Lower lobe of right lung (tissue), 2 donors: Measurements from ENCODE around the gene RIPK4. TPM values are rescaled to one million over a fixed set of nuclear protein-coding genes. Genes with fewer than 3 reads are reported as not detected.

Source experiments
- ATAC-seq, 2 donors: fragments of 200-7000 bp; cut with Tn5 transposase; one replicate each; pipeline ENCODE4 v1.9.1; 2020 to 2022; ENCODE audit warnings: mild to moderate bottlenecking in 2 of 2, moderate library complexity in 2 of 2
- DNase-seq: peaks from one replicate; pipeline ENCODE4 v3.0.0-alpha.2; 2020
- H3K27ac ChIP-seq: fragments of 200-600 bp; one replicate; pipeline ENCODE4 v1.8.0; 2022
- H3K27me3 ChIP-seq: fragments of 200-600 bp; one replicate; pipeline ENCODE4 v1.8.0; 2022; ENCODE audit warnings: low read depth
- H3K36me3 ChIP-seq: fragments of 200-600 bp; one replicate; pipeline ENCODE4 v1.8.0; 2022; ENCODE audit warnings: mild to moderate bottlenecking
- H3K4me1 ChIP-seq: fragments of 200-600 bp; one replicate; pipeline ENCODE4 v1.8.0; 2022
- H3K4me3 ChIP-seq: fragments of 200-600 bp; one replicate; pipeline ENCODE4 v1.8.0; 2022; ENCODE audit warnings: mild to moderate bottlenecking
- H3K9me3 ChIP-seq: fragments of 200-600 bp; one replicate; pipeline ENCODE4 v1.8.0; 2022
- intact Hi-C: fragments of 100-400 bp; cut with DNase I; formaldehyde crosslinking; loops from one replicate; pipeline ENCODE4 v1.11.0; 2022
- total RNA-seq: library from RNA; stranded (reverse); fragmentation: NEBNext Ultra II Directional; extraction: Animal tissue kit (Norgen Biotek cat#: 25700); gene quantifications from one replicate; pipeline ENCODE4 v1.2.1, GENCODE V29; 2021
- TF ChIP-seq, protein P1 (sequence below): fragments of 200-600 bp; IDR thresholded peaks from one replicate; pipeline ENCODE4 v1.8.0; 2022; ENCODE audit warnings: antibody characterized with exemption, mild to moderate bottlenecking
- donor health status: DM: no; HTN: yes; CAD: no; lungs with severe emphysema.

Gene RIPK4
- total RNA-seq, 1 donor from 2014 or later: 8.7 TPM

DNA sequence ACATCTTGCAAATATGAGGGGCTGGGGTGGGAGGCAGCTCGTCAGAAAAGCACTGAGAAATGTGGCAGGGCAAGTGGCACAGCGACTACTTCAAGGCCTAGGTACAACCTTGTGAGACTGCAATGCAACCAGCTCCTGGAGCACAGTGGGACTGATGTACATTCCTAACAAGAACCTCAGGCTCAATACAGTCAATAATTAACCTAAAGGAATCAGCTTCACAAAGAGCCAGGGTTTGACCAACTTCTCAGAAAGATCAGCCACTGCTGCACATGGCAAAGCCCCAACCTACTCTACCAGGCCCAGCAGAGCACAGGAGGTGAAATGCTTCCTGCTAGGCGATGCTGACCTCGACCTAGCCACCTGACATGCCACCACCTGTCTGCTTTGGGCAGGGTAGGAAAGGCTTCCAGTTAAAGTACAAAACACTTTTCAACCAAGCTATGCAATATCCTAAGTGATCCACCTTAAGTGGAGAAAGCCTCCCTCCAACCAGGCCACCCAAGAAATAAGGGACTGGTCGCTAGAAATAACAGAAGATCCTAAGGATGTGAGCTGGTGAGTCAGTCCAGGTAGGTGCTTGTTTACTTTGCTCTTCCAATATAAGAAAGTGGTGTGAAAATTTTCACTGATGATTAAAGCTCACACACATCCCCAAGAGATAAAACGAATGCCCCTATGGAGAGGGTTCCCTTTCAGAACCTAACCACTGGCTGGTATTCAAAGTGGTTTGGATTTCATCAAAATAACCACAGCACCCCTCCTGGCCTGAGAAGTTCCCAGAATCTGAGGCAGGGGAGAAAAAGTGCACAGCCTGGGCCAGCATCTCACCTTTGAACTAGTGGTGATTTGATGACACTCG, 2.1 kb downstream of the RIPK4 start:
- H3K36me3 ChIP-seq: no peaks in the 10 kb centered on the region
- H3K27me3 ChIP-seq: peaks cover 76% of the 10 kb centered on the region
- no peak overlapping the region for H3K27ac ChIP-seq
- ATAC-seq (no peak), DNase-seq (no peak)
- peak overlapping the region; percentile 63 for H3K4me3 ChIP-seq
- TF ChIP-seq, protein P1, sequence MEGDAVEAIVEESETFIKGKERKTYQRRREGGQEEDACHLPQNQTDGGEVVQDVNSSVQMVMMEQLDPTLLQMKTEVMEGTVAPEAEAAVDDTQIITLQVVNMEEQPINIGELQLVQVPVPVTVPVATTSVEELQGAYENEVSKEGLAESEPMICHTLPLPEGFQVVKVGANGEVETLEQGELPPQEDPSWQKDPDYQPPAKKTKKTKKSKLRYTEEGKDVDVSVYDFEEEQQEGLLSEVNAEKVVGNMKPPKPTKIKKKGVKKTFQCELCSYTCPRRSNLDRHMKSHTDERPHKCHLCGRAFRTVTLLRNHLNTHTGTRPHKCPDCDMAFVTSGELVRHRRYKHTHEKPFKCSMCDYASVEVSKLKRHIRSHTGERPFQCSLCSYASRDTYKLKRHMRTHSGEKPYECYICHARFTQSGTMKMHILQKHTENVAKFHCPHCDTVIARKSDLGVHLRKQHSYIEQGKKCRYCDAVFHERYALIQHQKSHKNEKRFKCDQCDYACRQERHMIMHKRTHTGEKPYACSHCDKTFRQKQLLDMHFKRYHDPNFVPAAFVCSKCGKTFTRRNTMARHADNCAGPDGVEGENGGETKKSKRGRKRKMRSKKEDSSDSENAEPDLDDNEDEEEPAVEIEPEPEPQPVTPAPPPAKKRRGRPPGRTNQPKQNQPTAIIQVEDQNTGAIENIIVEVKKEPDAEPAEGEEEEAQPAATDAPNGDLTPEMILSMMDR: no peak
- peaks cover 76% of the 10 kb centered on the region for H3K4me1 ChIP-seq
- H3K9me3 ChIP-seq: no peaks in the 10 kb centered on the region
- intact Hi-C loops: no loop called here

DNA sequence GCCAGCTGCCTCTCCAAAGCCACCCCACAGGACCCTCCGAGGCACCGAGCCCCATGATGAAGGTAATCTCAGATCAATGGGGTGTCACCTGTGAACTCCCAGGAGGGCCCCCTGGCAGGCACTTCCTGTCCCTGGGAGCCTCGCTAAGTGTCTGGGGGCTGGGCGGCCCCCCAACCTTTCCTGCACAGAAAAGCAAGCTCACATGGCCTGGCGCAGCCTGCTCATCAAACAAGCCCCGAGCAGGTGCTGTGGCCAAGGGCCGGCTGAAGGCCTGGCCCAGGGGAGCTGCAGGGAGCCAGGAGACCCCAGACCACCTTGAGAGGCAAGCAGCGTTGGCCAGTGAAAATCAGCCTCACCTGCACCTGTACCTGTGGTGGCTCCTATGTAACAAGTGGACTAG, 2.9 kb downstream of the RIPK4 start:
- TF ChIP-seq, protein P1: no peak
- H3K9me3 ChIP-seq: no peaks in the 10 kb centered on the region
- ATAC-seq (no peak), DNase-seq (no peak)
- H3K36me3 ChIP-seq: no peaks in the 10 kb centered on the region
- intact Hi-C loops: no loop called here
- no peak overlapping the region for H3K4me3 ChIP-seq
- peaks cover 69% of the 10 kb centered on the region for H3K27me3 ChIP-seq
- peaks cover 75% of the 10 kb centered on the region for H3K4me1 ChIP-seq
- H3K27ac ChIP-seq: no peak overlapping the region

DNA sequence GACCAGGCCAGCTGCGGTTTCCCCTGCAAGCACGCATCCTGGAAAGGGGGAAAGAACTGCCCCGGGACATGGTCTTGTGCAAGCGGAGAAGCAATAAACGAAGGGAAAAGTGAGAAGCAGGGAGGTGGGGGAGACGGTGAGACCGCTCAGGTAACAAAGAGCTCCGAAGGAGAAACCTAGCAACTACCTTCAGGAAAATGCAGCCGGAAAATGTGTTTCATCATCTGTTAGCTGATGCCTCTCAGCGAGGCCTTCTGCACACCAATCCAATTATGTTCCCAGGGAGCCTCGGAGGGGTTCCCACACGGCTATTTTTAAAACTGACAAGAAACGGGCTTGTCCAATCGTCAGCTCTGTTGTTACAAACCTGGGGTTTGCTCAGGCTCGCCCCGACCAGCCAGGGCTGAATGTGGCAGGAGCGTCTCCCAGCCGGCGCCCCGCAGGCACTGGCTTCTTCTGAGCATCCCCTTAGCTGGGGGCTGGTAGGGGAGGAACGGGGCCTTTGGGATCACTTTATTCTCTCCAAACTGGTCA, 3.4 kb downstream of the RIPK4 start:
- Histone ChIP-seq H3K4me3 (no peak overlapping the region), H3K27ac (no peak overlapping the region), H3K4me1 (peaks cover 69% of the 10 kb centered on the region), H3K9me3 (no peaks in the 10 kb centered on the region), H3K27me3 (peaks cover 64% of the 10 kb centered on the region), H3K36me3 (no peaks in the 10 kb centered on the region)
- intact Hi-C loops: no loop called here
- no peak for ATAC-seq
- DNase-seq: no peak
- TF ChIP-seq, protein P1: no peak

DNA sequence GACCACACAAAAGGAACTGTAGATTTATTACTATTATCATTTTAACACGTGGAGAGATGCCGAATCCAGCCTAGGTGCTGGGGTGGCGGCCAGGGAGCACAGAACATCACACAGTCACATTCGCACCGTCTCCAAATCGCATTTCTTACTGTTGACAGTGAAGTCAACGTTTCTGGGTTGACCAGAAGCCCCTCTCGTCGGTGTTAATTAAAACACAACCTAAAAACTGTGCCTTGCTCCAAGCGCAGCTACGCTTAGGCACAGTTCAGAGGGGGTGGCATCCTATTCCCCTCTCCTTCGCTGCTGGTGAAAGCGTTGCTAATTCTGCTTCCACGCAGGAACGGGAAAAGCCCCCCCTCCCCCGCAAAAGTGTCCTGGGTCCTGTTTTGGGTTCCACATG, 4.1 kb downstream of the RIPK4 start:
- no peak for ATAC-seq
- H3K4me1 ChIP-seq: peaks cover 62% of the 10 kb centered on the region

DNA sequence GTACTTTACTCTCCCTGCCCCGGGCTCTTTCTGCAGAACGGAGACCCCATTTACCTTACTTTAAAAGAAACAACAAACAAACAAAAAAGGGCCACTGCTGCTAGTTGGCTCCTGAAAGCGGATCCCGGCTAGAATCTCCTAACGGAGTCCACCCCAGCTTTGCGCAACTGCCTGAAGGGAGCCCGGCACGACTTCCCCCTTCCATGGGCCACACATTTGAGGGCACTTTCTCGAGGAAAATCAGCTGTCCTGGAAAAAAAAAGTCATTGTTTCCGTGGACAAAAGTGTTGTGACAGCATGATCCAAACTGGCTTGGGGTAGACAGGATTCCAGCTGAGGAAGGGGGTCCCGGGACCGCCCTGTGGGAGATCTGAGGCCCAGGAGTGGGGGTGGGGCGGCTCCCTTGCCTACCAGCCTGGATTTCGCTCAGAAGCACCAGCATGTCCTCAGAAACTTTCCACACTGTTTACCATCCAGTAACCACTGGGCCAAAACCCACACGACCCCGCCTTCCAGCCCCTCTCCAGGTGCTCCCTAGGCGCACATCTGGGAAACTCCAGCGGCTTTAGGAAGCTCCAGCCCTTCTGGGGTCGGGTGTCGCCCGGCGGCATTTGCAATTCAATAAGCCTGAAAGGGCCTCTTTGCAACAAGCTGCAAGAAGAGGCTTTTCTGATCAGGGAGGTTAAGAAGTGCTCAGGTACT, 4.8 kb downstream of the RIPK4 start:
- ATAC-seq (peak; percentile 25 to 50), DNase-seq (peak; percentile 81)
- Histone ChIP-seq H3K4me1 (peaks cover 56% of the 10 kb centered on the region), H3K9me3 (no peaks in the 10 kb centered on the region), H3K27me3 (peaks cover 50% of the 10 kb centered on the region), H3K36me3 (no peaks in the 10 kb centered on the region), H3K27ac (peak overlapping the region; percentile 78), H3K4me3 (peak overlapping the region; percentile 24)
- intact Hi-C loops: no loop called here
- TF ChIP-seq, protein P1: no peak

More for the DNA sequence above, 4.1 kb downstream of the RIPK4 start:
- Histone ChIP-seq H3K9me3 (no peaks in the 10 kb centered on the region), H3K36me3 (no peaks in the 10 kb centered on the region), H3K27me3 (peaks cover 57% of the 10 kb centered on the region), H3K27ac (no peak overlapping the region), H3K4me3 (no peak overlapping the region)
- TF ChIP-seq, protein P1: no peak
- intact Hi-C loops: no loop called here
- DNase-seq: no peak
